ENCODE data around the gene LIFR.

DNA sequence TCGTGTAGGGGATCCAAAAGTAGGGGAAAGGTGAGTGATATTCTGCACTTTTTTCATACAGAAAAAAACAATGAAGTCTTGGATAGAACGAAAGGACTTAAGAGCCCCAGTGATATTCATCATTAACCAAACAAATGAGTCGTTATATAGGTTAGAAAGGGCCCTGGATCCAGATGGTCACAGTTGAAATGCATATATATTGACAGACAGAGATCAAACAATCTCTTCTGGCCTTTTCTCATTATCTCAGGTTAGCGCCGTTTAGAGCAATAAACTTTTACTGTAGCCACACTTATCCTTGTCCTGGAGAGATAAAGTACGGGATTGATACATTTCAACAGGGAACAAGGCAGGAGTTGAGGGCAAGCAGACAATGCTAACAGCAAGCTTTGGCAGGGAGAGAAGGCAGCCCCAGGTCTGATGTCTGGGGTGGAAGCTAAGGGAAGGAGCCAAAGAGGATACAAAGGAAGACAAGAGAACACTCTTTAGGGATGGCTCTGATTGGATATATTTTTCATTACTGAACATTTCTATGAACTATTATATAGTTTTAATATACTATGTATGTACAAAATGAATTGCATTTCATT lies 77.0 kb downstream of the LIFR start:
- TF ChIP-seq FOXM1 (IDR thresholded peaks at IDR 0.05; ENCODE audit: borderline replicate concordance, low read depth): no peak
- TF ChIP-seq, protein P1, sequence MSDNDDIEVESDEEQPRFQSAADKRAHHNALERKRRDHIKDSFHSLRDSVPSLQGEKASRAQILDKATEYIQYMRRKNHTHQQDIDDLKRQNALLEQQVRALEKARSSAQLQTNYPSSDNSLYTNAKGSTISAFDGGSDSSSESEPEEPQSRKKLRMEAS (IDR thresholded peaks at IDR 0.05): no peak
- TF ChIP-seq EGR1 (IDR thresholded peaks at IDR 0.05): no peak
- no peak for TF ChIP-seq CREB1 (IDR thresholded peaks at IDR 0.05; ENCODE audit: low read depth)
- TF ChIP-seq RAD21 (IDR thresholded peaks at IDR 0.05; ENCODE audit: low read depth): no peak
- no peak for TF ChIP-seq TEAD4 (IDR thresholded peaks at IDR 0.05)
- TF ChIP-seq, protein P2, sequence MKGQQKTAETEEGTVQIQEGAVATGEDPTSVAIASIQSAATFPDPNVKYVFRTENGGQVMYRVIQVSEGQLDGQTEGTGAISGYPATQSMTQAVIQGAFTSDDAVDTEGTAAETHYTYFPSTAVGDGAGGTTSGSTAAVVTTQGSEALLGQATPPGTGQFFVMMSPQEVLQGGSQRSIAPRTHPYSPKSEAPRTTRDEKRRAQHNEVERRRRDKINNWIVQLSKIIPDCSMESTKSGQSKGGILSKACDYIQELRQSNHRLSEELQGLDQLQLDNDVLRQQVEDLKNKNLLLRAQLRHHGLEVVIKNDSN (IDR thresholded peaks at IDR 0.05): no peak
- no peak for TF ChIP-seq CEBPB (IDR thresholded peaks at IDR 0.05)
- TF ChIP-seq ZBTB7A (IDR thresholded peaks at IDR 0.05; ENCODE audit: low read depth): no peak
- no peak for TF ChIP-seq NFIC (IDR thresholded peaks at IDR 0.05)
- no peak for TF ChIP-seq EP300 (IDR thresholded peaks at IDR 0.05; ENCODE audit: borderline replicate concordance)
- TF ChIP-seq YY1 (IDR thresholded peaks at IDR 0.05; ENCODE audit: low read depth): no peak
